Small intestine (tissue), 7 donors: ENCODE data around the gene BST2. TPM values are rescaled to one million over a fixed set of nuclear protein-coding genes. Genes with fewer than 3 reads are reported as not detected.

Experiments
- DNase-seq, 2 donors: peaks; one replicate each; pipeline versions ENCODE4 v3.0.0 to v3.0.0-alpha.2; 2013
- FAIRE-seq: peaks from 2 replicates; lab custom pipeline; 2012; peaks lifted over from hg19 to GRCh38; lab: Jason Lieb, UNC
- H3K27ac ChIP-seq, 3 donors: one replicate each; pipeline ENCODE4 v1.5.1; 2013; ENCODE audit warnings: low read length in 2 of 3, mild to moderate bottlenecking in 2 of 3, control low read depth in 1 of 3, inconsistent platforms in 1 of 3, low read depth in 1 of 3, moderate library complexity in 1 of 3
- H3K27me3 ChIP-seq, 3 donors: one replicate each; pipeline ENCODE4 v1.6.1; 2013; ENCODE audit warnings: low read length in 3 of 3, inconsistent platforms in 1 of 3; ENCODE audit not compliant: control insufficient read depth in 3 of 3, insufficient read depth in 3 of 3
- H3K36me3 ChIP-seq, 3 donors: one replicate each; pipeline ENCODE4 v1.6.1; 2013; ENCODE audit warnings: low read length in 3 of 3, inconsistent platforms in 1 of 3, low read depth in 1 of 3, mild to moderate bottlenecking in 1 of 3, moderate library complexity in 1 of 3; ENCODE audit not compliant: control insufficient read depth in 3 of 3, insufficient read depth in 2 of 3
- H3K4me1 ChIP-seq, 3 donors: one replicate each; pipeline ENCODE4 v1.6.1; 2013; ENCODE audit warnings: low read length in 2 of 3, inconsistent platforms in 1 of 3, low read depth in 1 of 3, mild to moderate bottlenecking in 1 of 3, moderate library complexity in 1 of 3; ENCODE audit not compliant: control insufficient read depth in 3 of 3, insufficient read depth in 2 of 3
- H3K4me3 ChIP-seq, 3 donors: one replicate each; pipeline ENCODE4 v1.5.1; 2013; ENCODE audit warnings: low read length in 3 of 3, control low read depth in 1 of 3, inconsistent platforms in 1 of 3, low read depth in 1 of 3, mild to moderate bottlenecking in 1 of 3, moderate library complexity in 1 of 3
- H3K9me3 ChIP-seq, 2 donors: one replicate each; pipeline ENCODE4 v1.6.1; 2013; ENCODE audit warnings: low read depth in 1 of 2, low read length in 1 of 2; ENCODE audit not compliant: control insufficient read depth in 2 of 2, insufficient read depth in 1 of 2
- WGBS, 3 donors: extraction: QIAGEN DNeasy Blood & Tissue Kit; methylation state at CpG; one replicate each; pipeline ENCODE4 v1.1.7; 2013; 5-methylcytosine and 5-hydroxymethylcytosine counted together
- polyA plus RNA-seq, 4 donors: library from polyadenylated mRNA; stranded (reverse) in 3 of 4; unstranded in 1 of 4; fragments of 200-250 nt in 3 of 4; fragments of 120-200 nt in 1 of 4; gene quantifications; one replicate each; pipeline versions ENCODE4 v1.2.1 to v1.2.3, GENCODE V29; 2013
- donor health status: healthy with polysubstance abuse.
- donor health status: control.
- donor health status: control.
- donor health status: Bipolar disorder and iron deficiency.
- donor health status: healthy.

BST2 gene
- polyA plus RNA-seq, 4 donors, result 4.5 to 128 (median 40.2) TPM

- no peak for FAIRE-seq
- Histone ChIP-seq H3K4me3 (peak overlapping the region in 2 of 3 donors; percentile 33 to 56), H3K27ac (no peak overlapping the region)
Measured at GRCh38 chr19:17390665-17391370, 14.6 kb downstream of the BST2 start.

GRCh38 chr19:17389957-17390664 is 15.3 kb downstream of the BST2 start:
- peaks cover 0 to 13% of the 10 kb centered on the region in 2 donors for H3K9me3 ChIP-seq
- no peaks in the 10 kb centered on the region for H3K36me3 ChIP-seq
- WGBS, 3 donors, result 8 to 16% (median 14%) methylated on average over 21 to 37 of the region's 37 CpGs
- DNase-seq, result no peak
- peak overlapping the region in 1 of 3 donors; percentile 56 for H3K4me3 ChIP-seq
- peaks cover 0 to 12% (median 5%) of the 10 kb centered on the region in 3 donors for H3K4me1 ChIP-seq
- no peak overlapping the region for H3K27ac ChIP-seq
- H3K27me3 ChIP-seq, result peaks cover 0 to 44% (median 0%) of the 10 kb centered on the region in 3 donors
- no peak for FAIRE-seq

More at GRCh38 chr19:17390665-17391370, 14.6 kb downstream of the BST2 start:
- WGBS, 3 donors, result 1 to 2% (median 1%) methylated on average over 39 to 50 of the region's 50 CpGs
- no peaks in the 10 kb centered on the region for H3K36me3 ChIP-seq
- DNase-seq, result peak; percentile 80 to 93
- H3K27me3 ChIP-seq, result peaks cover 0 to 49% (median 0%) of the 10 kb centered on the region in 3 donors
- H3K9me3 ChIP-seq, result peaks cover 0 to 13% of the 10 kb centered on the region in 2 donors
- H3K4me1 ChIP-seq, result peaks cover 0 to 12% (median 5%) of the 10 kb centered on the region in 3 donors

- H3K27me3 ChIP-seq, result peaks cover 0 to 39% (median 0%) of the 10 kb centered on the region in 3 donors
- H3K9me3 ChIP-seq, result peaks cover 0 to 13% of the 10 kb centered on the region in 2 donors
- H3K4me1 ChIP-seq, result peaks cover 0 to 12% (median 5%) of the 10 kb centered on the region in 3 donors
- no peak overlapping the region for H3K4me3 ChIP-seq
- no peak for DNase-seq
- 11 to 56% (median 31%) methylated on average over 1 of the region's 1 CpG for WGBS, 3 donors
- H3K27ac ChIP-seq, result no peak overlapping the region
- no peak for FAIRE-seq
- no peaks in the 10 kb centered on the region for H3K36me3 ChIP-seq
Measured at GRCh38 chr19:17389288-17389687, 16.1 kb downstream of the BST2 start.

DNA sequence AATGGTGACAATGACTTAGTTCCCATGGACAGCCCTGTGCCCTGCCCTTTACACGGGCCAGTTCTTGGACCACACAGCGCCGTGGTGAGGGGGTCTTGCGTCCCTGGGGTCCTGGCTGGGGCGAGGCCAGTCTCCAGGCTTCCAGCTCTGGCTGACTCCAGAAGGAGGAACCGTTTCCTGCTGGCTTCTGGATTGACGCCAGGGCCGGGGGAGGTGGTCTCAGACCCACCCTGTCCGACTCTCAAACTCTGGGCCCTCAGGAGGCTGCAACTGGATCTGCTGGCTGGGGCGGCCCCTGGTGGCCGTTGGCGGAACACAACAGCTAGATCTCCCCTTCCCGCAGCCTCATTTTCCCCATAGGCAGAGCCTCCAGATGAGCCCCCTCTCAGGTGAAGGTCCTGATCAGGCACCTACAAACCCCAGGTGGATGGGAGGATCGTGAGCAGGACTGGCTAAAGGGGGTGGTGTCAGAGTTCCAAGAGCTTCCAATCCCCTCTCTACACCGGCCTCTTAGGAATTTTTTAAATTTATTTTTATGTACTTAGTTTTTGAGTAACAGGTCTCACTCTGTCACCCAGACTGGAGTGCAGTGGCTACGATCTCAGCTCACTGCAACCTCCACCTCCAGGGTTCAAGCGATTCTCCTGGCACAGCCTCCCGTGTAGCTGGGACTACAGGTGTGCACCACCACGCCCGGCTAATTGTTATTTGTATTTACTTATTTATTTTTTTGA is 19.4 kb downstream of the BST2 start:
- H3K9me3 ChIP-seq, result peaks cover 0 to 13% of the 10 kb centered on the region in 2 donors
- H3K27me3 ChIP-seq, result peaks cover 0 to 16% (median 0%) of the 10 kb centered on the region in 3 donors
- peaks cover 0 to 5% (median 0%) of the 10 kb centered on the region in 3 donors for H3K4me1 ChIP-seq
- no peak overlapping the region for H3K4me3 ChIP-seq
- no peak overlapping the region for H3K27ac ChIP-seq
- FAIRE-seq (no peak), DNase-seq (peak; percentile 37 to 56)
- H3K36me3 ChIP-seq, result no peaks in the 10 kb centered on the region
- WGBS, 3 donors, result 33 to 38% (median 35%) methylated on average over 20 of the region's 20 CpGs

DNA sequence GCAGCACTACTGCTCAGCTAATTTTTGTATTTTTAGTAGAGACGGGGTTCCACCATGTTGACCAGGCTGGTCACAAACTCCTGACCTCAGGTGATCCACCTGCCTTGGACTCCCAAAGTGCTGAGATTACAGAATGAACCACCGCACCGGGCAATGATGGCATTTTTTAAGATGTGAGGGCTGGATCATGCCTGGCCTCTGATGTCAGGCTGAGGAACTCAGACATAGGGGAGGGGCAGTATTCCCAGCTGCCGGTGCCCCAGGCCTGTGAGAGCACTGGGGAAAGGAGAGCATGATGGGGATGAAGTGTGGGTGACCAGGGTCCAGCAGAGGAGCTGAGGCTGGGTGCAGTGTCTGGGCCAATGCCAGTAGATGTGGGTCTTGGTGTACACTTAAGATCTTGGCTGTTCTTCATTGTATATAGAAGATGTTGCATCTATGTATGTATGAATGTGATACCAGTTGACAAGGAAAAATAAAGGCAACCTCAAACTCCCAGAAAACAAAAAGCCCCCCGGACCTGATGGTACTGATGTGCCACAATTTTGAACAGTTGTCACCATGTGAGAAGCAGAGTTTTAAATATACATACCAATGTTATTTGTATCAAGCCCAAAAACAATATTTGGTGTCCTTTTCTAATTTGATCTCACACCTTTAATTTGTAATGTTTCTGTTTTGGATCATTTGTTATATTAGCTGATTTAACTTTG is 24.8 kb downstream of the BST2 start:
- Histone ChIP-seq H3K9me3 (no peaks in the 10 kb centered on the region), H3K4me3 (no peak overlapping the region), H3K27me3 (no peaks in the 10 kb centered on the region), H3K4me1 (no peaks in the 10 kb centered on the region), H3K27ac (no peak overlapping the region), H3K36me3 (no peaks in the 10 kb centered on the region)
- DNase-seq (no peak), FAIRE-seq (no peak)
- WGBS, 3 donors, result 94 to 98% (median 95%) methylated on average over 5 of the region's 5 CpGs

DNA sequence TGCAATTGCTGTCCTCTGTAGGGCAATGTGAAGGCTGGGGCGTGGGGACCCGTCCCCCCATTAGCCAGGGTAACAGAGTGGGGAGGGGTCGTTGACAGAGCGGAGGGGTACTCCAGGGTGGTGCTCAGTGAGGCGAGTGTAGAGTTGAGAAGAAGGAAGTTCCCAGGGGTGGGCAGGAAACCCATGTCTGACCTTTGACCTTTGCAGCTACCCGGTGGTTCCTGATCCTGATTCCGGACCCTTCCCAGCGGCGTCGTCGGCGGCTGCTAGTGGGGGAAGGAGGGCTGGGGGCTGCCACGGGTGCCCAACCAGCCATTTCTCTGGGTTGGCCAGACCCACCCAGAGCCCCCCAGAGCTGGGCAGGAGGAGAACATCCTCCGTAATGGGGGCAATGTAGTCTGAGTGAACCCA is 26.2 kb downstream of the BST2 start:
- Histone ChIP-seq H3K27me3 (no peaks in the 10 kb centered on the region), H3K9me3 (no peaks in the 10 kb centered on the region), H3K4me1 (no peaks in the 10 kb centered on the region), H3K27ac (no peak overlapping the region), H3K36me3 (no peaks in the 10 kb centered on the region), H3K4me3 (no peak overlapping the region)
- FAIRE-seq (no peak), DNase-seq (no peak)
- 29 to 40% (median 31%) methylated on average over 14 of the region's 14 CpGs for WGBS, 3 donors

DNA sequence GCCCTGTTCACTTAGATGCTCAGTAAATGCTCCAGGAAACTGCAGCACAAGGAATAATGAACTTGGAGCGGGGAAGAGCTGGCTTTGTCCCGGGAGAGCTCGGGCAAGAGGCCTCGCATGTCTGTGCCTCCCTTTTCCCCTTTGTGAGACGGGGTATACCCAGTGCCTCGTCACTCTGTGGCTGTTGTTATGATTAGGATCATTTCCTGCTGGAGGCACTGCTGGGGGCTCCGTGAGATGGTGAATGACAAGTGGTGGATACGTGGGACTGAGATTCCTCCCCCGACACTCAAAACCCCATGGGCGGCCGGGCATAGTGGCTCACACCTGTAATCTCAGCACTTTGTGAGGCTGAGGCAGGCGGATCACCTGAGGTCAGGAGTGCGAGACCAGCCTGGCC is 27.2 kb downstream of the BST2 start:
- H3K27ac ChIP-seq, result no peak overlapping the region
- FAIRE-seq (no peak), DNase-seq (no peak)
- no peaks in the 10 kb centered on the region for H3K36me3 ChIP-seq
- no peaks in the 10 kb centered on the region for H3K4me1 ChIP-seq
- H3K4me3 ChIP-seq, result no peak overlapping the region
- H3K27me3 ChIP-seq, result no peaks in the 10 kb centered on the region
- no peaks in the 10 kb centered on the region for H3K9me3 ChIP-seq
- WGBS, 3 donors, result 60 to 65% (median 61%) methylated on average over 12 to 13 of the region's 13 CpGs
